ENCODE results near the gene IKBKE.

The IKBKE gene

GRCh38 chr1:206495011-206495461 lies 24.8 kb downstream of the IKBKE start:
- no peak for DNase-seq (ENCODE audit: extremely low read depth, low read depth)
- no peak for TF ChIP-seq CTCF (IDR thresholded peaks at IDR 0.05; ENCODE audit: low read depth, low read length)

DNA sequence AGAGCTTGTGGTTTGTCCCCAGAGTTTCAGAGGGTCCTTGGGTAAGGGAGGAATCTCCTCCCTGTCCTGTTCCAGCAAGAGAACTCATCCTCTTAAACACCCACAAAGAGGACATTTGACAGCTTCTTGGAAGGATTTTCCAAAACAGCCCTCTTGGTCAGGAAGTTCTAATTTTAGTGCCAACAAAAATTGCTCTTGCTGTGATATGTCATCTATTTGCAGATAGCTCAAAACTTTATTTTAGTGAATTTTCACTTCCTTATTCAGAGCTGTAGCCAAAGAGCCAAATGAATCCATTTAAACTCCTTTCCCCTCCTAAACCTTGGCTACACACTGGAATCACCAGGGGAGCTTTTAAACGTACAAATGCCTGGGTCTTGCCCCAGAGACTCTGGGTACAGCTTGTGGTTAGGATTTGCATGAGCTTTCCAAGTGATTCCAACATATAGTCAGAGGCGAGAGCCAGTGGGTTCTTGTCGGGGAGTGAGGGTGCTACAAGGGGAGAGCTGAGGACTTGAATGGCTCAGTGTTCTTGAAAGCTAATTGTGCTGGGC lies 25.3 kb downstream of the IKBKE start:
- DNase-seq (ENCODE audit: extremely low read depth, low read depth) = no peak
- TF ChIP-seq CTCF (IDR thresholded peaks at IDR 0.05; ENCODE audit: low read depth, low read length) = no peak

DNA sequence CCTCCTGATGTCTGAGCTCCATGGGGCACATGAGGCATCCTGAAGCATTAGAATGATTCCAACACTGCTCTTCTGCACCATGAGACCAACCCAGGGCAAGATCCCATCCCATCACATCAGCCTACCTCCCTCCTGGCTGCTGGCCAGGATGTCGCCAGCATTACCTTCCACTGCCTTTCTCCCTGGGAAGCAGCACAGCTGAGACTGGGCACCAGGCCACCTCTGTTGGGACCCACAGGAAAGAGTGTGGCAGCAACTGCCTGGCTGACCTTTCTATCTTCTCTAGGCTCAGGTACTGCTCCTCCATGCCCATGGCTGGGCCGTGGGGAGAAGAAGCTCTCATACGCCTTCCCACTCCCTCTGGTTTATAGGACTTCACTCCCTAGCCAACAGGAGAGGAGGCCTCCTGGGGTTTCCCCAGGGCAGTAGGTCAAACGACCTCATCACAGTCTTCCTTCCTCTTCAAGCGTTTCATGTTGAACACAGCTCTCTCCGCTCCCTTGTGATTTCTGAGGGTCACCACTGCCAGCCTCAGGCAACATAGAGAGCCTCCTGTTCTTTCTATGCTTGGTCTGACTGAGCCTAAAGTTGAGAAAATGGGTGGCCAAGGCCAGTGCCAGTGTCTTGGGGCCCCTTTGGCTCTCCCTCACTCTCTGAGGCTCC lies 26.0 kb downstream of the IKBKE start:
- no peak for DNase-seq (ENCODE audit: extremely low read depth, low read depth)
- no peak for TF ChIP-seq CTCF (IDR thresholded peaks at IDR 0.05; ENCODE audit: low read depth, low read length)

GRCh38 chr1:206497363-206497762 lies 27.1 kb downstream of the IKBKE start:
- DNase-seq (ENCODE audit: extremely low read depth, low read depth) = no peak
- TF ChIP-seq CTCF (IDR thresholded peaks at IDR 0.05; ENCODE audit: low read depth, low read length) = no peak

DNA sequence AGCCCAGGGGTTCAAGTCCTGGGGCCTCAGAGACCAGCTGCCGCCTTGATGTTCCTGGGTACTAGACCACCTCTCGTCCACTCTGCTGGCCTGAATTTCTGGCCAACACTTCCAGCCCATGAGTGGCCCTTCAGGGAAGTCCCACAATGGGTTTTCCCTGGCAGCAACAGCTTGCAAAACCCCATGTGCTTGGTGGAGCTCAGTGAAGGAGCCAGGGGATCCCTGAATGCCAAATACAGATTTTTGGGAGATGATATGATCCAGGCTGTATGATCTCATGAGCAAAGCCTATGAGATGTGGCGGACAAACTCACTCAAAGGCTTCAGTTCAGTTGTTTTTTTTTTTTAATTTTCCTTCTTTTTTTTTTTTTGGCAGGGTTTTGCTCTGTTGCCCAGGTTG lies 27.5 kb downstream of the IKBKE start:
- DNase-seq (ENCODE audit: extremely low read depth, low read depth) = no peak
- no peak for TF ChIP-seq CTCF (IDR thresholded peaks at IDR 0.05; ENCODE audit: low read depth, low read length)

- no peak for DNase-seq (ENCODE audit: extremely low read depth, low read depth)
These were observed 28.4 kb downstream of the IKBKE start for GRCh38 chr1:206498685-206499084.

More at GRCh38 chr1:206498685-206499084, 28.4 kb downstream of the IKBKE start:
- TF ChIP-seq CTCF (IDR thresholded peaks at IDR 0.05; ENCODE audit: low read depth, low read length) = no peak

All from AG09319 (cell line).